ENCODE results near the gene PRELID1.

DNA sequence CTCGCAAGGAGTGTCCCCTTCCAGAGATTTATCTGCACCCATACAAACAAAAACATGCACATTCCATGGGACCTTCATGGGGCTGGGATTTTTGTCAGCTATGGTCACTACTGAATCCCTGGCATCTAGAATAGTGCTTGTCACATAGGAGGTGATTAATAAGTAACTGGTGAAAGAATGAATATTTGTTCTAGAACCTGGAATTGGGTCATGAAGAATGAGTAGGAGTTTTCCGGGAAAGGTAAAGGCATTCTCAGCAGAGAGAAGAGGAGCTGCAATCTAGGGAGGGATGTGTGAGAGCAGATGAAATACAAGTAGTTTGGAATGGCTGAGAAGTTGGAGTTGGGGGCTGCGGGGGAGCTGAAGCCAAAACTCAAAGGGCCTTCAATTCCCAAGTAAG lies 50.7 kb downstream of the PRELID1 start:
- TF ChIP-seq POLR2A (IDR thresholded peaks at IDR 0.05) = no peak
- TF ChIP-seq, protein P1, sequence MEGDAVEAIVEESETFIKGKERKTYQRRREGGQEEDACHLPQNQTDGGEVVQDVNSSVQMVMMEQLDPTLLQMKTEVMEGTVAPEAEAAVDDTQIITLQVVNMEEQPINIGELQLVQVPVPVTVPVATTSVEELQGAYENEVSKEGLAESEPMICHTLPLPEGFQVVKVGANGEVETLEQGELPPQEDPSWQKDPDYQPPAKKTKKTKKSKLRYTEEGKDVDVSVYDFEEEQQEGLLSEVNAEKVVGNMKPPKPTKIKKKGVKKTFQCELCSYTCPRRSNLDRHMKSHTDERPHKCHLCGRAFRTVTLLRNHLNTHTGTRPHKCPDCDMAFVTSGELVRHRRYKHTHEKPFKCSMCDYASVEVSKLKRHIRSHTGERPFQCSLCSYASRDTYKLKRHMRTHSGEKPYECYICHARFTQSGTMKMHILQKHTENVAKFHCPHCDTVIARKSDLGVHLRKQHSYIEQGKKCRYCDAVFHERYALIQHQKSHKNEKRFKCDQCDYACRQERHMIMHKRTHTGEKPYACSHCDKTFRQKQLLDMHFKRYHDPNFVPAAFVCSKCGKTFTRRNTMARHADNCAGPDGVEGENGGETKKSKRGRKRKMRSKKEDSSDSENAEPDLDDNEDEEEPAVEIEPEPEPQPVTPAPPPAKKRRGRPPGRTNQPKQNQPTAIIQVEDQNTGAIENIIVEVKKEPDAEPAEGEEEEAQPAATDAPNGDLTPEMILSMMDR (IDR thresholded peaks at IDR 0.05) = no peak
